Activated CD4-positive, alpha-beta T cell treated with anti-CD3 and anti-CD28 coated beads for 1 hour (primary cell): ENCODE measurements around the gene CAPZB.

Source experiments
- DNase-seq: peaks from one replicate; pipeline ENCODE4 v3.0.0-alpha.2; 2020

Gene CAPZB

GRCh38 chr1:19496527-19496874 lies 11.2 kb upstream of the CAPZB start:
- no peak for DNase-seq

- DNase-seq: no peak
Measured at GRCh38 chr1:19495799-19496526, 10.6 kb upstream of the CAPZB start.

GRCh38 chr1:19495000-19495656 lies 9.8 kb upstream of the CAPZB start:
- no peak for DNase-seq

- DNase-seq: no peak
Measured at GRCh38 chr1:19493547-19493946, 8.2 kb upstream of the CAPZB start.

- no peak for DNase-seq
Measured at GRCh38 chr1:19489996-19490395, 4.7 kb upstream of the CAPZB start.

GRCh38 chr1:19488136-19488535 lies 2.8 kb upstream of the CAPZB start:
- DNase-seq: no peak

- DNase-seq: no peak
Measured at GRCh38 chr1:19484798-19485361, 459 bp downstream of the CAPZB start.

GRCh38 chr1:19484338-19484797 lies 971 bp downstream of the CAPZB start:
- no peak for DNase-seq

- no peak for DNase-seq
Measured at GRCh38 chr1:19483691-19484090, 1.6 kb downstream of the CAPZB start.

- DNase-seq: no peak
Measured at GRCh38 chr1:19483261-19483660, 2.1 kb downstream of the CAPZB start.

GRCh38 chr1:19481826-19482398 lies 3.4 kb downstream of the CAPZB start:
- no peak for DNase-seq

GRCh38 chr1:19480282-19480681 lies 5.1 kb downstream of the CAPZB start:
- DNase-seq: no peak

- DNase-seq: no peak
Measured at GRCh38 chr1:19479351-19480120, 5.8 kb downstream of the CAPZB start.

GRCh38 chr1:19478322-19478721 lies 7.0 kb downstream of the CAPZB start:
- DNase-seq: no peak

GRCh38 chr1:19477284-19478249 lies 7.8 kb downstream of the CAPZB start:
- DNase-seq: no peak

GRCh38 chr1:19476450-19477190 lies 8.7 kb downstream of the CAPZB start:
- DNase-seq: no peak

GRCh38 chr1:19475296-19475695 lies 10.0 kb downstream of the CAPZB start:
- no peak for DNase-seq

GRCh38 chr1:19472174-19472573 lies 13.2 kb downstream of the CAPZB start:
- DNase-seq: no peak

GRCh38 chr1:19469004-19469403 lies 16.3 kb downstream of the CAPZB start:
- DNase-seq: no peak

- DNase-seq: peak; percentile 50
Measured at GRCh38 chr1:19468397-19468956, 16.9 kb downstream of the CAPZB start.
